ENCODE data around the gene TMEM150A. TPM values are rescaled to one million over a fixed set of nuclear protein-coding genes. Genes with fewer than 3 reads are reported as not detected.

The TMEM150A gene
- total and polyA plus RNA-seq, 2 of the 4 experiments (the other 2 are of a cell fraction): 4.8 to 16.3 TPM

DNA sequence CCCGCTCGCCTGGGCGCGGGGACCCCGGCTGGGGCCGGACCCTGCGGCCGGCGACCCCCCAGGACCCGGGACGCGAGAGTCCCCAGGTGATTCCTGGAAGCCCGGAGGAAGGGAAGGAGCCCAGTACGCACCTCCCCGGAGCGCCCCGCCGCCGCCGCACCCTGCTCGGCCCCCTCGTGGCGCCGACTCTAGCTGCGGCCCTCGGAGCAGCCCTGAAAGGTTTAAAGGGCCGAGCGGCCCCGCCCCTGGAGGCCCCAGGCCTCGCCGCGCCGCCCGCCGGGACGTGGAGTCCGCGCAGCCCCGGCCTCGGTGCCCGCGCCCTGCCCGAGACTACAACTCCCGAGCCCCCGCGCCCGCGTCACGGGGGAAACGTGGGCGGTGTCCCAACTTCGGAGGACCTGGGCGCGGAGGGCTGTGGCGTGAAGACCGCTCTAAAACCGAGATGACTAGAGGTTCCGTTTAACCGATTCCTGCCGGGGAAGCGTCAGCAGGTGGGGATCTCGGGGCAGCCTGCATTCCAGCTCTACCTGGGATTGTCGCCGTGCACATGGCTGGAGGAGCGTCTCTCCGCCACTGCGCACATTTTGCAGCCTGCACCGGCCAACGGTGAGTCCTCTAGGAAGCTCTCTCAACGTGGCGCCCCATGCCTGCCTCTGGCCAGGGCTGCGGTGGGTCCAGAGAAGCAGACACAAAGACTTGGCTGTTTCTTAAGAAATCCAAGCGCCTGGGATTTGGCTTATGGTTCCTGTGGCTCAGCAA lies at the start of gene TMEM150A (continued):
- no peak for TF ChIP-seq ELK1 (IDR thresholded peaks at IDR 0.05; ENCODE audit: borderline replicate concordance, low read depth, low read length)
- no peak for TF ChIP-seq RCOR1 (IDR thresholded peaks at IDR 0.05; ENCODE audit: insufficient replicate concordance, low read length)
- TF ChIP-seq MXI1 (IDR thresholded peaks at IDR 0.05; ENCODE audit: borderline replicate concordance, low read depth, low read length): peak; percentile 68; the same call in 1 of the 2 replicates

Measured in IMR-90 (cell line).